NCI-H1436 treated with DMSO at 0.1 percent for 48 hours (cell line): Measurements from ENCODE around the gene ALPG.
"Not testable (repeated sequence)": the region's sequence is repeated elsewhere in the genome, so short reads cannot be mapped to it uniquely, and the experiment has no call there.

Source experiments
- DNase-seq: peaks from one replicate; lab custom pipeline; 2025; lab: John Stamatoyannopoulos, UW

ALPG gene

DNA sequence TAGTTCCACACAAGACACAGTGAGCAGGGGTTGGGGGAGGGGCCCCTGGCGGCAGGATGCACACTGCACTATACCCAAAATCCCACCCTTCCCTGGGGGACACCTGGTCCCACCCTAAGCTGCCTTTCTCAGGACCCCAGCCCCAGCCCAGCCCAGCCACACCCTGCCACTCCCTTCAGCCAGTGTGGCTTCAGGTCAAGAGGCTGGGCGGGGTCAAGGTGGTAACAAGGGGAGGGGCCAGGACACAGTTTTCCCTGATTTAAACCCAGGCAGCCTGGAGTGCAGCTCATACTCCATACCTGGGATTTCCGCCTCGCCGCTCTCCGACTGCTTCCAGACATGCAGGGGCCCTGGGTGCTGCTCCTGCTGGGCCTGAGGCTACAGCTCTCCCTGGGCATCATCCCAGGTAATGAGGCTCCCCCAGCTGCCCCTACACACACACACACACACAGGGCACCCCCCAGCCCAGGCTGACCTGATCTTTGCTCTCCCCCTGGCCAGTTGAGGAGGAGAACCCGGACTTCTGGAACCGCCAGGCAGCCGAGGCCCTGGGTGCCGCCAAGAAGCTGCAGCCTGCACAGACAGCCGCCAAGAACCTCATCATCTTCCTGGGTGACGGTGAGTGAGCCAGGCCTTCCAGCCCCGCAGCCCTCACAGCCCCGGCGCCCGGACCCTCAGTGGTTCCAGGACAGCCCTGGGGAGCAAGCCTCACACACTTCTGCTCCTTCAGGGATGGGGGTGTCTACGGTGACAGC is at the start of gene ALPG:
TSS of gene ALPG (plus strand) at position 289 of the 755 bp plus-strand sequence. CDS start at position 340, 51 bp downstream.
- no peak for DNase-seq

GRCh38 chr2:232361646-232362045 is 45.0 kb upstream of the ALPG start:
- no peak for DNase-seq

- no peak for DNase-seq
These were observed 44.3 kb upstream of the ALPG start for GRCh38 chr2:232362174-232362900.

GRCh38 chr2:232363064-232363783 is 43.4 kb upstream of the ALPG start:
- not testable (repeated sequence) for DNase-seq

GRCh38 chr2:232363784-232364615 is 42.6 kb upstream of the ALPG start:
- no peak for DNase-seq

DNA sequence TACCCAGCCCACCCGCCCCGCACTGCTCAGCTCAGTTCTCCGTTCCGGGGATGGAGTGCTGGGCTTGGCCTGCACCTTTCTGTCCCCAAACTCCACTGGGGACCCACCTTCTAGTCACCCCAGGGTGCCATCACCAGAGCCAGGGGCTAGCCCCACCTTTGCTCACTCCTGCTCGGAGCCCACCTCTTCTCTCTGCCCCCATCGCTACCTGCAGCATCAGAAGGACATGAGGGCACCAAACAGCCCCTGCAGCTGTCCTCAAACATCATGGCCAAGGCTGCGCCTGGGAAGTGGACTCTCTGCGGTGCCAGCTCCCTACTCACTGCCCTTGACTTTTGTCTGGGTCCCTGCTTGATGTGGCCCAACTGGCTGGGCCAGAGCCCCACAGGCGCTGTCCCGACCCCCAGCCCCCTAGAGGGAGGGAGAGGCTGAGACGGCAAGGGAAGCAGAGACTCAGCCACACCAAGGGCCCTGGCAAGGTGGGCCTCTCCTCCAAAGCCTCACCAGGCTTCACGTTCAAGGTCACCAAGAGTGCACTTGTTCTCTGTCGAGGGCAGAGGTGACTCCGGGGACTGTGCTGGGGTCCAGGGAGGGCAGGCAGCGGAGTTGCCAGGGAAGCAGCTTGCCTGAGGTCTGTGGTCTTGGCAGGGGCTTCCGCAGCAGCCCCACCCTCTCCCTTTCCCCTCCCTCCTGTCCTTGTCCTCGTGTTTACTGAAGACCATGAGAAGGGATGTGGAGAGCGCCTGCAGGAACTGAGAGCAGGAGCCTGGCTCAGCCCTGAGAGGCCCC is 41.6 kb upstream of the ALPG start:
- DNase-seq = not testable (repeated sequence)

DNA sequence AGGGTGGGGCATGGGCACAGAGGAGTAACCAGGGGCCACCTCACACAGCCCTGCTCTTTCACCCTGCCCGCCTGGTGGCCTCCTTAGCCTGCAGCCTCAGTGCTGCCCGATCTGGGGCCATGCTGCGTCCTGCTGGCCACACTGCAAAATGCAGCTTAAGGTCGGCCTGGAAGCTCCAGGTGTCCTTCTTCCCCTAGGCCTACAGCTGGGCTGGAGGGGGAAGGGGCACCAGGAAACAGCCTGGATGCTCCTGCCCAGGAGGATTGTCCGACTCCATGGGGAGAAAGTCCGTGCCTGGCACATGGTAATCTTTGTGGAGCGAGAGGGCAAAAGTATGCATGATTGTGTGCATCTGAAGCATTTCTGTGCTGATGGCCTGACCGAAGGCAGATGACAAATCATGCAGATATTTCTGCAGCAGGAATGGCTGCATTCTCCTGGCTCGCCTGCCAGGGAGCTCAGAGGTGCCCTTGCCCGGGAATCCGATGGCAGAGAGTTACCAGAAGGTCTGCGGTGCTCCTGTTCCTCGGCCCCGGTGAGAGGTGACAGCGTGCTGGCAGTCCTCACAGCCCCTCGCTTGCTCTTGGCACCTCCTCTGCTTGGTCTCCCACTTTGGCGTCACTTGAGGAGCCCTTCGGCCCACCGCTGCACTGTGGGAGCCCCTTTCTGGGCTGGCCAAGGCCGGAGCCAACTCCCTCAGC is 40.9 kb upstream of the ALPG start:
- DNase-seq = no peak

- DNase-seq = not testable (repeated sequence)
These were observed 40.2 kb upstream of the ALPG start for GRCh38 chr2:232366461-232366860.

- DNase-seq = no peak
These were observed 39.6 kb upstream of the ALPG start for GRCh38 chr2:232367016-232367415.

GRCh38 chr2:232367591-232368233 is 38.9 kb upstream of the ALPG start:
- DNase-seq = no peak

GRCh38 chr2:232368311-232368731 is 38.3 kb upstream of the ALPG start:
- DNase-seq = no peak

DNA sequence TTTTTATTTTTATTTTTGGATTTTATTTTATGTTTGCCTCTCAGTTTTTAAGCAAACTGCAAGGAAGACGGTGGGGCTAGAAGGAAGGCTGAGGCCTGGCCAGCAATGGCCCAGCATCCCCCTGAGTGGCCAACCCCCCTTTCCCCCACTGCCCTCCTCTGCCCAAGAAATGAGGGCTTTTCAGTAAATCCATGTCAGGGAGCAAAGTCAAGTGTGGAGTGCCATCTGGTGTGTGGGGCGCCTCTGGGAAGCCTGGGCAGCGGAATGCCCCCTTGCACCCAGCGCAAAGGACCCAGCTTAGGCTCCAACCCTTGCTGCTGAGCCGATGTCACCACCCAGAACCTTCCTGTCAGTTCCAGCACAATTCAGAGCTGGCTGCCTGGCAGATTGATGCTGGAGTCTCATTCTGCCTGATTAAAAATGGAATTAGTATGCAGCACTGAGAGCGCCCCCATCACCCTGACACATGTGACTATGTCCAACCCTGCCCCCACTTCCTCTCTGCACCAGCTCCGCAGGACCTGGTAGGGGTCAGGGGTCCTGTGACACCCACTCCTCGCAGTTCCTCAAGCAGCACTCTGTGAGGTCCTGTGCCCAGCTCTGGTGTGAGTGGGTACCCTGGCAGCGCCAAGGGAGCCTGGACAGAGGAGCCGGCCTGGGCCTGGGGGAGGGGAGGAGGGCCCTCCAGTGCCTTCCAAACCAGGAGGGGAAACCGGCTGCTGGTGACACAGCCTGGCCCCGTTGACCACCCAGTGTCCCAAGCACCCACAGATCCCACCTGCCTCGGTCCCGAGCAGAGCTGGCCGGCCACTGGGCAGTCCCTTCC is 37.3 kb upstream of the ALPG start:
- no peak for DNase-seq

GRCh38 chr2:232370007-232370406 is 36.6 kb upstream of the ALPG start:
- not testable (repeated sequence) for DNase-seq

DNA sequence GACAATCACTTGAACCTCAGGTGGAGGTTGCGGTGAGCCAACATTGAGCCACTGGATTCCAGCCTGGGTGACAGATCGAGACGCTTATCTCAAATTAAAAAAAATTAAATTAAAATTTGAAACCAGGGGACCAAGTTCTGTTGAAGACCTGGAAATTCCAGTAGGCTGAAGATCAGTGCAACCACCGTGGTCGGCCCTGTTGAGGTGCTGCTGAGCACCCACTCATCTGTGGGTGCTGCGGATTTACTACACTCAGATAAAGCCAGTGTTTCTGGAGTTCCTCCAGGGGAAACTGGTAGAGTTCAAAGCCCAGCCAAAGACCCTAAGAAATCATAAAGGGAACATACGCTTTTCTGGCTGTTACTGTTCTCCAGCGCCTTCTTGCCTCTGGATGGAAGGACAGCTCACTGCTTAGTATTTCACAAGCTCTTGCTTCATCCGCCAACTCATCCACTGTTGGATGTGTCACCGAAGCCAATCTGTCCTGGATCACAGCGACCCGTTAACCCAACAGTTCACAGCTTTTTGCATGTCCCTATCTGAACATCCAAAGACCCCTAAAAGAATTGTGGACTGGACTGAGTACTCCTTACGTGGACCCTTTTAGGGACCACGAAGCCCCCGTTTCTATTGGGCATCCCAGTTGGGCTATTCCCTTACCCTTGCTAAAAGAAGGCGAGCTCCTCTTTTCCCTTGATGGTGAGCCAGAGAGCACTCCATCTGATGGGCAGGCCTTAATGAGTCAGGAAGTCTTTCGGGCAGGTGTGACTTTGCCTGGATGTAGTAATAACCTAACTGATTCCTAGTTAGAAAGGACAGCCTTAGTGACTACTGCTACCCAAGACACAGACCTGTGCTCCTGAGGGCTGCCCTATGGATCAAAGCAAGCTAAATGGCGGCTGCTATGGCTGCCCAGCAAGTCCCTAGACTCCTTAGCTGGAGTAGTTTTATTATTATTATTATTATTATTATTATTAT is 34.1 kb upstream of the ALPG start:
- no peak for DNase-seq

GRCh38 chr2:232374356-232374755 is 32.3 kb upstream of the ALPG start:
- no peak for DNase-seq

GRCh38 chr2:232375164-232375563 is 31.5 kb upstream of the ALPG start:
- DNase-seq = no peak

- no peak for DNase-seq
These were observed 30.4 kb upstream of the ALPG start for GRCh38 chr2:232376260-232376659.

DNA sequence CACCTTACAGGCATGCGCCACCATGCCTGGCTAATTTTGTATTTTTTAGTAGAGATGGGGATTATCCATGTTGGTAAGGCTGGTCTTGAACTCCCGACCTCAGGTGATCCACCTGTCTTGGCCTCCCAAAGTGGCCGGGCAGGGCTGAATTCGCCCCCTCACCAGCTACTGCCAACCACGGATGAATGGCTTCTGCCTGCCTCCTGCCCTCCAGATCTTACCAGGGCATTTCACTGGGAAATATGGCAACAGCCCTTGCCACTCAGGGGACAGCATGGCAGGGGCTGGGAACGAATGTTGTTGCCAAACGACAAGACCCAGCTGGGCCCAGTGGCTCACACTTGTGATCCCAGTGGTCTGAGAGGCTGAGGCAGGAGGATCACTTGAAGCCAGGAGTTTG is 29.9 kb upstream of the ALPG start:
- DNase-seq = no peak
